GM21390 (cell line): ENCODE results near the gene CLPSL1.

Source experiments
- ATAC-seq: cut with Tn5 transposase; IDR thresholded peaks from one replicate; pipeline ENCODE4 v1.9.1; 2021; ENCODE audit not compliant: unreplicated experiment

Gene CLPSL1

GRCh38 chr6:35795453-35796071 lies 14.7 kb downstream of the CLPSL1 start:
- no peak for ATAC-seq

- ATAC-seq, result no peak
Measured at GRCh38 chr6:35796236-35796635, 15.4 kb downstream of the CLPSL1 start.

- no peak for ATAC-seq
Measured at GRCh38 chr6:35797837-35798526, 17.2 kb downstream of the CLPSL1 start.

- no peak for ATAC-seq
Measured at GRCh38 chr6:35798706-35799105, 17.9 kb downstream of the CLPSL1 start.

GRCh38 chr6:35801148-35801547 lies 20.3 kb downstream of the CLPSL1 start:
- no peak for ATAC-seq

- no peak for ATAC-seq
Measured at GRCh38 chr6:35804996-35805736, 24.3 kb downstream of the CLPSL1 start, which contains the start of gene LHFPL5. Gene LHFPL5 (plus strand): TSS chr6:35805352. CDS start chr6:35805671, 319 bp downstream.

GRCh38 chr6:35808688-35809087 lies 27.9 kb downstream of the CLPSL1 start:
- no peak for ATAC-seq

- ATAC-seq, result no peak
Measured at GRCh38 chr6:35809809-35810208, 29.0 kb downstream of the CLPSL1 start.

GRCh38 chr6:35810971-35811698 lies 30.3 kb downstream of the CLPSL1 start:
- no peak for ATAC-seq

- ATAC-seq, result no peak
Measured at GRCh38 chr6:35811699-35811995, 30.8 kb downstream of the CLPSL1 start.

- no peak for ATAC-seq
Measured at GRCh38 chr6:35817515-35817914, 36.7 kb downstream of the CLPSL1 start.

GRCh38 chr6:35823601-35824000 lies 42.8 kb downstream of the CLPSL1 start:
- ATAC-seq, result no peak

- no peak for ATAC-seq
Measured at GRCh38 chr6:35824552-35825192, 43.9 kb downstream of the CLPSL1 start.

- ATAC-seq, result no peak
Measured at GRCh38 chr6:35829306-35829705, 48.5 kb downstream of the CLPSL1 start.

- no peak for ATAC-seq
Measured at GRCh38 chr6:35831257-35832007, 50.6 kb downstream of the CLPSL1 start.

GRCh38 chr6:35833536-35833935 lies 52.7 kb downstream of the CLPSL1 start:
- no peak for ATAC-seq
